Upper lobe of left lung (tissue), 4 donors: ENCODE measurements around the gene FAM162A.
"Not testable (repeated sequence)": the region's sequence is repeated elsewhere in the genome, so short reads cannot be mapped to it uniquely, and the experiment has no call there.

Experiments
- EP300 ChIP-seq, 4 donors: sonication (generic); formaldehyde crosslinking; IDR thresholded peaks; one replicate each; pipeline ENCODE4 v1.5.1; 2017; ENCODE audit warnings: antibody characterized with exemption in 4 of 4, control low read depth in 2 of 4
- POLR2A ChIP-seq, 4 donors: fragments of 450-650 bp; IDR thresholded peaks; one replicate each; pipeline ENCODE4 v1.5.1; 2016 to 2017; ENCODE audit warnings: antibody characterized with exemption in 4 of 4, mild to moderate bottlenecking in 2 of 4
- POLR2AphosphoS5 ChIP-seq, 2 donors: sonication (generic); formaldehyde crosslinking; IDR thresholded peaks; one replicate each; pipeline ENCODE4 v1.5.1; 2017; ENCODE audit warnings: antibody characterized with exemption in 2 of 2
- TF ChIP-seq, protein P1 (sequence below), 6 experiments: fragments of 450-650 bp in 4 of 6; fragments of 200-600 bp in 2 of 6; sonication (generic) in 2 of 6; IDR thresholded peaks; one replicate each; pipeline ENCODE4 v1.5.1; 2016 to 2019; ENCODE audit warnings: antibody characterized with exemption in 6 of 6

DNA sequence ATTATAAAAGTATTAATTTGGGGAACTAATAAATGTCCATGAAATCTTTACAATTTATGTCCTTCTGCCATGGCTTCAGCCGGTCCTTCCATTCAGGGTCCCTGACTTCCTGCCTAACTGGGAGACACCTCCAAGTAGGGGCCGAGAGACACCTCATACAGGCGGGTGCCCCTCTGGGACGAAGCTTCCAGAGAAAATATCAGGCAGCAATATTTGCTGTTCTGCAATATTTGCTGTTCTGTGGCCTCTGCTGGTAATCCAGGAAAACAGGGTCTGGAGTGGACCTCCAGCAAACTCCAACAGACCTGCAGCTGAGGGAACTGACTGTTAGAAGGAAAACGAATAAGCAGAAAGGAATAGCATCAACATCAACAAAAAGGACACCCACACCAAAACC is 60.5 kb downstream of the FAM162A start:
- TF ChIP-seq, protein P1, sequence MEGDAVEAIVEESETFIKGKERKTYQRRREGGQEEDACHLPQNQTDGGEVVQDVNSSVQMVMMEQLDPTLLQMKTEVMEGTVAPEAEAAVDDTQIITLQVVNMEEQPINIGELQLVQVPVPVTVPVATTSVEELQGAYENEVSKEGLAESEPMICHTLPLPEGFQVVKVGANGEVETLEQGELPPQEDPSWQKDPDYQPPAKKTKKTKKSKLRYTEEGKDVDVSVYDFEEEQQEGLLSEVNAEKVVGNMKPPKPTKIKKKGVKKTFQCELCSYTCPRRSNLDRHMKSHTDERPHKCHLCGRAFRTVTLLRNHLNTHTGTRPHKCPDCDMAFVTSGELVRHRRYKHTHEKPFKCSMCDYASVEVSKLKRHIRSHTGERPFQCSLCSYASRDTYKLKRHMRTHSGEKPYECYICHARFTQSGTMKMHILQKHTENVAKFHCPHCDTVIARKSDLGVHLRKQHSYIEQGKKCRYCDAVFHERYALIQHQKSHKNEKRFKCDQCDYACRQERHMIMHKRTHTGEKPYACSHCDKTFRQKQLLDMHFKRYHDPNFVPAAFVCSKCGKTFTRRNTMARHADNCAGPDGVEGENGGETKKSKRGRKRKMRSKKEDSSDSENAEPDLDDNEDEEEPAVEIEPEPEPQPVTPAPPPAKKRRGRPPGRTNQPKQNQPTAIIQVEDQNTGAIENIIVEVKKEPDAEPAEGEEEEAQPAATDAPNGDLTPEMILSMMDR (IDR thresholded peaks at IDR 0.05), result not testable (repeated sequence)
- TF ChIP-seq POLR2AphosphoS5, POLR2A, EP300 (IDR thresholded peaks at IDR 0.05): not testable (repeated sequence)
